Measurements from ENCODE around the gene FAM20C.
"Not testable (repeated sequence)": the region's sequence is repeated elsewhere in the genome, so short reads cannot be mapped to it uniquely, and the experiment has no call there.

Gene FAM20C

GRCh38 chr7:228610-229009, 36.2 kb downstream of the FAM20C start:
- no peak for DNase-seq (ENCODE audit: low read depth)

- DNase-seq (ENCODE audit: low read depth) = no peak
These were observed 37.0 kb downstream of the FAM20C start for GRCh38 chr7:229184-229964.

- DNase-seq (ENCODE audit: low read depth) = no peak
These were observed 37.9 kb downstream of the FAM20C start for GRCh38 chr7:230274-230673.

DNA sequence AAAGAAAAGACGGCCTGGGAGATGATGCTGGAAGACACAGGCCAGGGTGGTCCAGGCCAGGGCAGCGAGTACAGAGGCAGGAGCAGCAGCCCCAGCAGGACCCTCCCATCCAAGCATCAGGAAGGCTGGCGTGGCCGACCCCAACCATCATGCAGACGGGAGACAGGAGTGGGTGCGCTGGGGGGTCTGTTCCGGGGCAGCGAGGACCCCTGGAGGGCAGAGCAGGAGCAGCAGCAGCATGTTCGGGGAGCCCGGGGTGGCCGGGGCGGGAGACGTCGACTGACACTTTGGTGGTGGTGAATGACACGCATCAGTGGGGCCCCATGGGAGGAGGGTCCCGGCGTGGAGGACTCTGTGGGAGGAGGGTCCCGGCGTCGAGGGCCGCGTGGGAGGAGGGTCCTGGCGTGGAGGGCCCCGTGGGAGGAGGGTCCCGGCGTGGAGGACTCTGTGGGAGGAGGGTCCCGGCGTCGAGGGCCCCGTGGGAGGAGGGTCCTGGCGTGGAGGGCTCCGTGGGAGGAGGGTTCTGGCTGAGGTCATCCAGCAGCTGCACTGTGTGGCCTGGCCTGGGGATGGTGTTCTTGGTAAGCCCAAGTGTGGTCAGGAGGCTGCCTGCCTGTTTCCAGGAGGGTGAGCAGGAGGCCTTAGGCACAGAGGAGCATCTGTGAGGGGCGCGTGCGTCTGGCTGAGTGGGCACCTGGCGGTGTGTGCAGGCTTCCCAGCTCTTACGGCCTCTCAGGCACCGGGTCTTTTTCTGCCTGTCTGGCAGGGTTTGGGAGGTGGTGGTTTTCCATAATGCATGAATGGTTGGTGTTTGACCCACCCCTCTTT, 38.9 kb downstream of the FAM20C start:
- DNase-seq (ENCODE audit: low read depth) = no peak

DNA sequence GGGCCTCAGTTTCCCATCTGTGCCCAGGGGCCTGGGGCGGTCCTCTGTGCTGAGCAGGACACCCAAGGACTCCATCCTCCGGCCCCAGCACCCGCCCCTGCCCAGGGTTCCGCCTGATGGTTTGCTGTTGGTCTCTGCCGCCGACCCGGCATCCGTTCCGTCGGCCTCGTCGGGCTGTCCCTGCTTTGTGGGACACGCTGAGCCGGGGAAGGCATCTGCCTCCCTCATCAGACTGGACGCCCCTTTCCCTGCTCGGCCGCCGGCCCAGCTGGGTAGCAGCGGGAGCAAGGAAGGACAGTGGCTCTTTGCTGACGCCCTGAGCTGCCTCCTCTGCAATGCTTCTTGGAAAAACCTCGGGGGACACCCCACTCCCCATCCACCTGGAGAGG, 39.5 kb downstream of the FAM20C start:
- DNase-seq (ENCODE audit: low read depth) = no peak

GRCh38 chr7:232410-233248, 40.3 kb downstream of the FAM20C start:
- no peak for DNase-seq (ENCODE audit: low read depth)

DNA sequence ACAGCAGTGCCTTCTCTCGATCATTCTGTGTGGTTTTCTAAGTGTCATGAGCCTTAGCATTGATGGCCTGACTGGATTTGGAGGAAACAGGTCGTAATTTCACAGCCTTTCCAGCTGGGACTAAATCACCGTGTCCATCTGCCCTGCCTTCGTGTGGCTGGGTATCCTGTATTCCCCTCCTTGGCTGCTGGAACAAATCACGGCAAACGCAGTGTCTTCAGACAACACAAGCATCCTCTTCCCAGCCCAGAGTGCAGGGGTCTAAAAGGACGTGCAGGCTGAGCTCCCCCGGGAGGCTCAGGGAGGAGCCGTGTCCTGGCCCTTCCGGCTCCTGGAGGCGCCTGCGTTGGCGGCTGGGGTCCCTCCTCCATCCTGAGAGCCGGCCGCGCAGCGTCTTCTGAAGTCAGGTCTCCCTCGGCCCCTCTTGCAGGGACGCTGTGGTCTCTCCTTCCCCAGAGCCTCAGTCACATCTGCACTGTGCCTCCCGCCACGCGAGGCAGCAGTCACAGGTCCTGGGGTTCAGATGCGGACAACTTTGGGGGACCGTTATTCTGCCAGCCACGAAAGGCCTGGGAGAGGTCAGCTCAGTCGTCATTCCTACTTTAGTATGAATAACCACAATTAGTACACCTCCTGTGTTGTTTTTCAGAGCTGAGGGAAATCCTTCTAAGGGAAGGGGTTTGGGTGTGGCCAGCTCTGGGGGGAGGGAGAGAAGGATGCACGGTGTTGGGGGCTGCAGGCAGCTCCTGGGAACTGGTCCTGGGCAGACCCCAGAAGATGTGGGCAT, 41.1 kb downstream of the FAM20C start:
- no peak for DNase-seq (ENCODE audit: low read depth)

- DNase-seq (ENCODE audit: low read depth) = no peak
These were observed 41.8 kb downstream of the FAM20C start for GRCh38 chr7:234051-234707.

DNA sequence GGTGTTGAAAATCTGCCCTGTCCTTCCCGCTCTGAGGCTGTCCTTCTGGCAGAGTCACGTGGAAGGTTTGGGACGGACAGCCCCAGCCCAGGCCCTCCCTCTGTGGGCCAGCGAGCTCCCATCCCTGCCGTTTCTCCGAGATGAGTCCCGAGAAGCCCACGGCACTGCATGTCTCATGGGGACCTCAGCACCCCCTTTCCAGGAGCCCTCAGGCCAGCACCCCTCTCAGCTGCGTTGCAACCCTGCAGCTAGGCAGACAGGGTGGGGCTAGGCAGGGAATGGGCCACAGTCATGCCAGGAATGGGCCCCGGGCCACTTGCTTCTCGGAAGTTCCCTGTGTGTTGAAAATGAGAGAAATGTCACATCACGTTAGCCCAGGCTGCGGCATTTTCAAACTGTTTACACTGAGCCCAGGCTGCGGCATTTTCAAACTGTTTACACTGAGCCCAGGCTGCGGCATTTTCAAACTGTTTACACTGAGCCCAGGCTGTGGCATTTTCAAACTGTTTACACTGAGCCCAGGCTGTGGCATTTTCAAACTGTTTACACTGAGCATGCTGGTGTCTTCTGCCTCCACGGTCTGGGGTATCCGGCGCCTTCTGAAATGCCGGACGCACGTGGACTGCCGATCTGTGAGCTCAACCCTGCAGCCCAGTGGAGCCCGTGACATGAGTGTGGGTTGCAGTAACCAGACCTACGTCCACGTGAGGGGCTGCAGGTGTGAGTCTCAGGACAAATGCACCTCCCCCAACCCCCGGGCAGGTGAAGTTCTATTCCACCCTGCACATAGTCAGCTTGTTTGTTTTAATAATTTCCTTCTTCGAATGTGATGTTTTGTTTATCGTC, 42.6 kb downstream of the FAM20C start:
- DNase-seq (ENCODE audit: low read depth) = no peak

DNA sequence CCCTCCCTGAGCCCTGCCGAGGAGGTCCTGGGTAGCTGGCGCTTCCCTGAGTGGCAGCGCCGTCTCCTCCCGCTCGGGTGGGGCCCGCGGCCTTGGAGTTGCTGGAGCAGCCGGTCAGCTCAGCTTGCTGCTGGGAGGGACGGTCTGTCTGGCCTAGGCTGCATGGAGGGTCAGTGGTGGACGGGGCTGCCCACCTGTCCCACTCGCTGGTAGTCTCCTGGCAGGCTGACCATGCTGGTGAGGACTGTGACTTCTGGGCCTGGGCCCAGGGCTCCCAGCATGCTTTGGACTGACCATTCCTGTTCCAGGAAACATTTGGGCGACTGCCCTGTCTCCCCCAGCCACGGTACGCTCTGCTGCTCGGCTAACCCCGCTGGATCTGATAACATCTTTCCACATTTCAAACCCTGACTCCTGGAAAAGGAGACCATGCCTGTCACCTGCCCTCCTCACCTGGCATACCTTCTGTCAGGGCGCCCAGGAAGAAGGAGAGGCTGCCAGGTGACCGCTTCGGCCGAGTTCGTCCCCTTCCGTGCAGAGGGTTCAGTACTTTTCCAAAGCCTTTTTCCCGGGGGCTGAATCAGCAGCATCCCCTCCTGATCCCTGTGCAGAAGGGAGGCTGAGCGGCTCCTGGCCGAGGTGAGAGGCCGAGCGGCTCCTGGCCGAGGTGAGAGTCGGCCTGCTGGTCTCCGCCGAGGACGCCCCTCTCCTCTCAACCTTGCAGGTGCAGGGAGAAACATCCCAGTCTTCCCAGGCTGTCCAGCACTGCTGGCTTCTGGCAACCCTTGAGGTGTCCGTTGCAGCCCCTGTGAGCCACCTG, 43.4 kb downstream of the FAM20C start:
- no peak for DNase-seq (ENCODE audit: low read depth)

GRCh38 chr7:236967-237366, 44.6 kb downstream of the FAM20C start:
- no peak for DNase-seq (ENCODE audit: low read depth)

DNA sequence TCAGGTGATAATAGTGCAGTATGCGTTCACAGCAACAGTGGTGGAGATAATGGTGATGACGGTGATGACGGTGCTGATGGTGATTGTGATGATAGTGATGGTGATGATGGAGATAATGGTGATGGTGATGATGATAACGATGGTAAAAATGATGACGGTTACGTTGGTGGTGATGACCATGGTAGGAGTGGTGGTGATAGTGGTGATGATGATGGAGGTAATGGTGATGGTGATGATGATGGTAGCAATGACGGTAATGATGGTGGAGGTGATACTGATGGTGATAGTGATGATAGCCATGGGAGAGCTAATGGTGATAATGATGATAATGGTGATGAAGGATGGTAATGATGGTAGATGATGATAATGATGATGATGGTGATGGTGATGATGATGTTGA, 45.0 kb downstream of the FAM20C start:
- no peak for DNase-seq (ENCODE audit: low read depth)

DNA sequence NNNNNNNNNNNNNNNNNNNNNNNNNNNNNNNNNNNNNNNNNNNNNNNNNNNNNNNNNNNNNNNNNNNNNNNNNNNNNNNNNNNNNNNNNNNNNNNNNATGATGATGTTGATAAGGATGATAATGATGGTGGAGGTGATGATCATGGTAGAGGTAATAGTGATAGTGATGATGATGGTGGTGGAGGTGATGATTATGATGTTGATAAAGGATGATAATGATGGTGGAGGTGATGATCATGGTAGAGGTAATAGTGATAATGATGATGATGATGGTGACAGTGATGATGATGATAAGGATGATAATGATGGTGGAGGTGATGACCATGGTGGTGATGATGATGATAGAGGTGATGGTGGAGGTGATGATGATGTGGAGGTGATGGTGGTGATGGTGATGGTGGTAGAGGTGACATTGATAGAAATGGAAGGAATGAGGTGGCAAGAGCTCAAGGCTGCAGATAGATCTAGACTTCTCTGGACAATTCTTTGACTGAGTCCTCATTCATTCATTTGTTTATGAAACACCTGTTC, 47.8 kb downstream of the FAM20C start:
- DNase-seq (ENCODE audit: low read depth) = no peak

- no peak for DNase-seq (ENCODE audit: low read depth)
These were observed 48.6 kb downstream of the FAM20C start for GRCh38 chr7:240887-241421.

DNA sequence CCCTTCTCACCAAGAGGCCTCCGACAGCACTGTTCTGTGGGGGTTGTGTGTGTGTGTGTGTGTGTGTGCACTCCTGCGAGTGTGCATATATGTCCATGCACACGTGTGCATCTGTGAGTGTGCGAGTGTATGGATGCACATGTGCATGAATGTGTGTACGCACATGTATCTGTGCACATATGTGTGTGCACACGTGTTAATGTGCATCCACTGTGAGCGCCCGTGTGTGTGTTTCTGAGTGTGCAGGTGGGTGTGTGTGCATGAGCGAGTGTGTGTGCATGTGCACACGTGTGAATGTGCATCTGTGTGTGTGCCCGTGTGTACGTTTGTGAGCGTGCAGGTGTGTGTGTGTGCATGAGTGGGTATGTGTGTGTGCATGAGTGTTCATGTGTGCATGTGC, 49.1 kb downstream of the FAM20C start:
- DNase-seq (ENCODE audit: low read depth) = no peak

- not testable (repeated sequence) for DNase-seq (ENCODE audit: low read depth)
These were observed 50.6 kb downstream of the FAM20C start for GRCh38 chr7:242826-243579.

GRCh38 chr7:243580-243978, 51.2 kb downstream of the FAM20C start:
- not testable (repeated sequence) for DNase-seq (ENCODE audit: low read depth)

DNA sequence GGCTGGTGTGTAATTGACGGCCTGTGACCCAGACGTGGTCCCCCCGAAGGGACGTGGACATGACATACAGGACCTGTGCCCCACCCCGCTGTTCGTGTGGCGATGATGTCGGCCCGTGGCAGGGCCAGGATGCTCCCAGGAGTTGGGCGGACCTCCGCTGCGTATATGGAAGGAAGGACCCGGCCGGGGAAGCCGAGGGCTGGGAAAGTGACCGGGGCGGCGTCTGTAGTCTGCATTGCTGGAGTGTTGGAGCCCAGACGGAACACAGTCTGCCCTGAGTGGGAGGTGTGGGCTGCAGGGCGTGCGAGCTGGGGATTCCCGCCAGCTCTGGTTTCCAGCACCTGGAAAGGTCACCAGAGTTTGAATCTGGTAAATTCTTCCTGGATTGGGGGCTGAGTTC, 52.6 kb downstream of the FAM20C start:
- no peak for DNase-seq (ENCODE audit: low read depth)
